Activated naive CD8-positive, alpha-beta T cell treated with anti-CD3 and anti-CD28 coated beads, Interleukin-2, amount 50 U/mL, for 24 hours (primary cell): Measurements from ENCODE around the gene TM9SF4.

Source experiments
- ATAC-seq: fragments of 150-1000 bp; cut with Tn5 transposase; one replicate; pipeline ENCODE4 v1.10.0; 2021
- DNase-seq: peaks from one replicate; pipeline ENCODE4 v3.0.0; 2021
- H3K27ac Mint-ChIP-seq: one replicate; pipeline ENCODE4 v1.8.0; 2021; ENCODE audit warnings: mild to moderate bottlenecking, mixed read lengths
- H3K27me3 Mint-ChIP-seq: one replicate; pipeline ENCODE4 v1.8.0; 2021; ENCODE audit warnings: mixed read lengths
- H3K36me3 Mint-ChIP-seq: one replicate; pipeline ENCODE4 v1.8.0; 2021; ENCODE audit warnings: low read depth, mixed read lengths
- H3K4me1 Mint-ChIP-seq: one replicate; pipeline ENCODE4 v1.8.0; 2021; ENCODE audit warnings: mixed read lengths
- H3K4me3 Mint-ChIP-seq: one replicate; pipeline ENCODE4 v1.8.0; 2021; ENCODE audit warnings: mild to moderate bottlenecking, moderate library complexity, mixed read lengths
- H3K9me3 Mint-ChIP-seq: one replicate; pipeline ENCODE4 v1.8.0; 2021; ENCODE audit warnings: mixed read lengths

TM9SF4 gene, protein sequence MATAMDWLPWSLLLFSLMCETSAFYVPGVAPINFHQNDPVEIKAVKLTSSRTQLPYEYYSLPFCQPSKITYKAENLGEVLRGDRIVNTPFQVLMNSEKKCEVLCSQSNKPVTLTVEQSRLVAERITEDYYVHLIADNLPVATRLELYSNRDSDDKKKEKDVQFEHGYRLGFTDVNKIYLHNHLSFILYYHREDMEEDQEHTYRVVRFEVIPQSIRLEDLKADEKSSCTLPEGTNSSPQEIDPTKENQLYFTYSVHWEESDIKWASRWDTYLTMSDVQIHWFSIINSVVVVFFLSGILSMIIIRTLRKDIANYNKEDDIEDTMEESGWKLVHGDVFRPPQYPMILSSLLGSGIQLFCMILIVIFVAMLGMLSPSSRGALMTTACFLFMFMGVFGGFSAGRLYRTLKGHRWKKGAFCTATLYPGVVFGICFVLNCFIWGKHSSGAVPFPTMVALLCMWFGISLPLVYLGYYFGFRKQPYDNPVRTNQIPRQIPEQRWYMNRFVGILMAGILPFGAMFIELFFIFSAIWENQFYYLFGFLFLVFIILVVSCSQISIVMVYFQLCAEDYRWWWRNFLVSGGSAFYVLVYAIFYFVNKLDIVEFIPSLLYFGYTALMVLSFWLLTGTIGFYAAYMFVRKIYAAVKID

DNA sequence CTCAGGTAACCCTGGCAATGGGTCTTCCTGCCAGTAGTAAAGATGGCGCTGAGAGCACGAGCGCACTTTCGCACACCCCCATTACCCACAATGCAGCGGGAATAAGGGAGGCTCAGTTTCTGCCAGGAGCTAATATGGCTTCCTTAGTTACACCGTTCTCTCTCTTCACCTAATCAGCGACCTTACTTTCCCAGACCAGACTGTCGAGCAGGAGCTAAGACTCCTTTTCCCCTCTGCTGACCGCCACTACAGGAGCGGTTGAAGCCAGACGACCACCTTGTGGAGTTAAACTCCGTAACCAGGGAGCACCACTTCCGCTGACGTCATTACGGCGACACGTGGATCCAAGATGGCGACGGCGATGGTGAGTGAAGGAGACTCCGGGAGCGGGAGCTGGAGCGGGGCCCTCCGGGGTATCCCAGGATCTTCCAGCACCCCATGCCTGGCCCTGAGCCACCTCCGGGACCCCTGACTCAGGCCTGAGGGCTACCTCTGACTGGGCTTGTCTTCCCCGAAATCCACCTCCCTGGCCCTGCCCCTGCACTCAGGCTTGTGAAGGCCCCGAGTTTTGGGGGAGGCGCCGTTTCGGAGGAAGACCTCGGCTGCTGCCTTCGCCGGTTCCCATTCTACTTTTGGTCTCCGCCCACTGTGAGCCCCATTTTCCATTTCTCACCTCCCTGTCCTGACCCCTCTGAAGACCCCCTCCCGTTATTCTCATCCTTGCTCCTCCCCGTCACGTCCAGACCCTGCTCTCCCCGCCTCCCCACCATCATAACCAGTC lies at the start of gene TM9SF4:
Gene TM9SF4, plus strand, starts transcription at position 323 of the 781 bp plus-strand sequence. Its CDS starts 27 bp downstream, at position 350.
- peak; percentile 90 for DNase-seq
- Mint-ChIP-seq H3K4me3 (peak within 1 kb of the TSS; percentile 87), H3K4me1 (peaks cover 34% of the 10 kb centered on the region), H3K9me3 (no peaks in the 10 kb centered on the region), H3K36me3 (peaks cover 11% of the 10 kb centered on the region), H3K27ac (peak within 1 kb of the TSS; percentile 99), H3K27me3 (no peaks in the 10 kb centered on the region)
- ATAC-seq: peak; percentile 81

DNA sequence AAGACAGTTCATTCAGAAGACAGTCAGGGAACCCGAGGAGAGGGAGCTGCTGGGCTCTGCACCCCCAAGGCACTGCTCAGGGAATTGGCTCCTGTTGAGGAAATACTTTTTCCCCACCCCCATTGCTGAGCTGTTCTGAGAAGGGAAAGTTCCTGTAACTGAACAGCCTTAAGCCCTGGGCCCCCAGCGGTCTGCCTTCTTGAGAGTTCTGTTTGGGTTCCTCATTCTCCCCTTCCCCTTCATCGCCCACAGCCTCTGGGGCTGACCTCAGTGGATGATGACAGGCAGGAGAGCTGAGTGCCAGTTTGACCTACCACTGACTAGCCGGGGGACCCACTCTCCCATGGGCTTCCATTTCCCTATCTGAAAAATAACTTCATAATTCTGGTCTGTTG lies 46.7 kb upstream of the TM9SF4 start:
- Mint-ChIP-seq H3K27ac (no peak overlapping the region), H3K4me1 (peaks cover 7% of the 10 kb centered on the region), H3K27me3 (peaks cover 22% of the 10 kb centered on the region), H3K9me3 (no peaks in the 10 kb centered on the region), H3K36me3 (no peaks in the 10 kb centered on the region), H3K4me3 (no peak overlapping the region)
- ATAC-seq: peak; percentile 49
- DNase-seq: peak; percentile 9

DNA sequence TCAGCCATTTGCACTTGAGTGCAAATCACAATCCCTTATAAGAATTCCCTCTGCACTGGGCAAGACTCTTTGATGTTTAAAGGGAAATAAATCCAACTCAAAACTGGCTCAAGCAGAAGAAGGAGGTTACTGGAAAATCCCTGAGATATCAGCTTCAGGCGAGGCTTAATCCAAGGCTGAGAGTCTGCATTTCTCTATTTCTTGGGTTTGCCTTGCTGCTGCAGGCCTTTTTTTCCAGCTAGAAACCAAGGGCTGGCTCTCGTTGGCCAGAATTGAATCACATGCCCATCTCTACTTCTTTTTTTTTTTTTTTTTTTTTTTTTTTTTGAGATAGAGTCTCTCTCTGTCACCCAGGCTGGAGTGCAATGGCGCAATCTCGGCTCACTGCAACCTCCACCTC lies 45.8 kb upstream of the TM9SF4 start:
- Mint-ChIP-seq H3K4me3 (no peak overlapping the region), H3K36me3 (no peaks in the 10 kb centered on the region), H3K27ac (no peak overlapping the region), H3K4me1 (peaks cover 7% of the 10 kb centered on the region), H3K27me3 (peaks cover 22% of the 10 kb centered on the region), H3K9me3 (no peaks in the 10 kb centered on the region)
- ATAC-seq: no peak
- no peak for DNase-seq

DNA sequence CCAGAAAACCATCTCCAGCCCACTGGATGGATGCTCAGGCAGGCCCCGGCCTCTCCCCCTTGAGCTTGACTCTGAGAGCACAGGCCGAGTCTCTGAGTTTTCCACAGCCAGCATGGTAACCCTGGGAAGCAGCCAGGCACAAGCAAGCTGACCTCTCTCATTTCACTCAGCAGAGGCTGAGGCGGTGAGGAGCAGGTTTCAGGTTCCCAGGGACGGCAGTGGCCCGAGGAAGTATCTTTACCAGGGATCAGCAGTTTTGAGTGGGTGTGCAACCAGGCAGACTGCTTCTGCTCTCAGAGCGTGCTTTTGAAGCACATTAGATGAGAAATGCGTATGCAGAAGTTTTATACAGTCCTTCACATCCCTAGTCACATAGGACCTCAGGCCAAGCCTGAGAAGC lies 44.8 kb upstream of the TM9SF4 start:
- H3K4me3 Mint-ChIP-seq: no peak overlapping the region
- ATAC-seq (no peak), DNase-seq (no peak)
- no peak overlapping the region for H3K27ac Mint-ChIP-seq
- H3K27me3 Mint-ChIP-seq: peaks cover 18% of the 10 kb centered on the region
- H3K36me3 Mint-ChIP-seq: no peaks in the 10 kb centered on the region
- H3K4me1 Mint-ChIP-seq: peaks cover 7% of the 10 kb centered on the region
- no peaks in the 10 kb centered on the region for H3K9me3 Mint-ChIP-seq

DNA sequence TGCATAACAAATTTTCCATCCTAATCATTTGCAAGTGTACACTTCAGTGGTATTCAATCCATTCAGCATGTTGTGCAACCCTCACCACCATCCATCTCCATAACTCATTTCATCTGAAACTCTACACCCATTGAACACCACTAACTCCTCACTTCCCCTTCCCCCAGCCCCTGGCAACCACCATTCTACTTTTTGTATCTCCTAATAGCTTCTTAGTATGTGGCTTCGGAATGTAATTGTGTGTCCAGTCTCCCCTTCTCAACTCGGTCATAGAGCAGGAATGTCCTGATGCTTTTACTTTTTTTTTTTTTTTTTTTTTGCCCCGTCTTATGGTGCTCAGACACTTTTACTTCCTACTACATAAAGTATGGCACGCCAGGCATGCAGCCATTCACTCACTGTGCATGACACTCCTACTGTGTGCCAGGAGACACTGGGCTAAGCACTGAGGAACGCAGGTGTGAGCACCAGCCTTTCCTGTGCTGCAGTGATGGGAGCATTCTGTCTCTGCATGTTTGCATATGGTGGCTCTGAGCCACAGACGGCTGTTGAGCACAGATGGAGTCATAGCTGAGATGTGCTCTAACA lies 42.2 kb upstream of the TM9SF4 start:
- H3K27ac Mint-ChIP-seq: no peak overlapping the region
- H3K4me1 Mint-ChIP-seq: peaks cover 5% of the 10 kb centered on the region
- no peaks in the 10 kb centered on the region for H3K9me3 Mint-ChIP-seq
- no peak for ATAC-seq
- no peaks in the 10 kb centered on the region for H3K36me3 Mint-ChIP-seq
- H3K4me3 Mint-ChIP-seq: no peak overlapping the region
- DNase-seq: no peak
- H3K27me3 Mint-ChIP-seq: peaks cover 11% of the 10 kb centered on the region

DNA sequence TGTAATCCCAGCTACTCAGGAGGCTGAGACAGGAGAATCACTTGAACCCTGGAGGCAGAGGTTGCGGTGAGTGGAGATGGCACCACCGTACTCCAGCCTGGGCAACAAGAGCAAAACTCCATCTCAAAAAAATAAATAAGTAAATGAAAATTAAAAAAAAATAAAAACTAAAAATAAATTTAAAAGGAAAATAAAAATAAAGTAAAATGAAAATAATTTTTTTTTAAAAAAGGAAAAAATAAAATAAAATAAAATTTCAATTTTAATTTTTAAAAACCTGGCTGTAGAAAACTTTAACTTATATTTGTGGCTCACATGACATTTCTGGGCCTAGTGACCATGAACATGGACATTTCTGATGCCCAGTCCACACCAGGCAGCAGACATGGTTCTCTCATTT lies 41.3 kb upstream of the TM9SF4 start:
- ATAC-seq: no peak
- H3K4me3 Mint-ChIP-seq: no peak overlapping the region

DNA sequence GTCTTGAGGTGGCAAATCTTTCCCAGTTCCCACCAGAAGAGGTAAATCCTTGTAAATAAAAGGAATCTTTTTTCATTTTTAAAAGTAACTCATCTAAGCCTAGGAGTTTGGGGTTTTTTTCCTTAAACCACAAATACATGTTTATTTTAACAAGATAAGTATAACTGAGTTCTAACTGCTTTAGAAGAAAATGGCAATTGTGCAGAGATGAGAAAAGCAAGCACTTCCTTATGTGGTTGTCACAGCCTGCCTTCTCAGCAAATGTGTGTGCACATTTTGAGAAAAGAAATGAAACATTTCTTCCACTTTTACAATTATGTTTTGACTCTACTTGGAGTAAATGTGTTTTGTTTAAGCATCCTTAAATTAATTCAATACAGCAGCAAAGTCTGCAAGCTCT lies 39.8 kb upstream of the TM9SF4 start:
- H3K9me3 Mint-ChIP-seq: no peaks in the 10 kb centered on the region
- H3K27ac Mint-ChIP-seq: no peak overlapping the region
- no peak for DNase-seq
- H3K36me3 Mint-ChIP-seq: no peaks in the 10 kb centered on the region
- H3K4me1 Mint-ChIP-seq: no peaks in the 10 kb centered on the region
- ATAC-seq: no peak
- no peak overlapping the region for H3K4me3 Mint-ChIP-seq
- peaks cover 7% of the 10 kb centered on the region for H3K27me3 Mint-ChIP-seq

More for the DNA sequence above, 41.3 kb upstream of the TM9SF4 start:
- no peak for DNase-seq
- Mint-ChIP-seq H3K9me3 (no peaks in the 10 kb centered on the region), H3K4me1 (no peaks in the 10 kb centered on the region), H3K36me3 (no peaks in the 10 kb centered on the region), H3K27ac (no peak overlapping the region), H3K27me3 (peaks cover 8% of the 10 kb centered on the region)

DNA sequence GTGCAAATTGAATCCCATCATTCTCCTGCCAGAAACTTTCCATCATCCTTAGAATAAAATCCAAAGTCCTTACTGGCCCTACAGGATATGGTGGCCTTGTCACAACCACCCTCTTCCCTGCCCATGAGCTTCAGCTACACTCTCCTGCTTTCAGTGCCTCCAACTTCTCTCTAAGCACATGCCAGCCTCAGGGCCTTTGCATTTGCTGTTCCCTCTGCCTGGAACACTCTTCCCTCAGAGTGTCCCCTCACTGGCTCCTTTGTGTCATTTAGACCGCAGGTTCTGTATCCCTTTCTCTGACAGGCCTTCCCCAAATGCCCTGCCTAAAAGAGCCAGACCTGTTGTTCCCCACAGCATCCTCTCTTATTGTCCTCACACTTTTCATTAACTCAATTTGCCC lies 39.2 kb upstream of the TM9SF4 start:
- Mint-ChIP-seq H3K27ac (no peak overlapping the region), H3K4me1 (no peaks in the 10 kb centered on the region), H3K27me3 (peaks cover 8% of the 10 kb centered on the region), H3K9me3 (no peaks in the 10 kb centered on the region), H3K4me3 (no peak overlapping the region), H3K36me3 (no peaks in the 10 kb centered on the region)
- ATAC-seq (no peak), DNase-seq (no peak)

DNA sequence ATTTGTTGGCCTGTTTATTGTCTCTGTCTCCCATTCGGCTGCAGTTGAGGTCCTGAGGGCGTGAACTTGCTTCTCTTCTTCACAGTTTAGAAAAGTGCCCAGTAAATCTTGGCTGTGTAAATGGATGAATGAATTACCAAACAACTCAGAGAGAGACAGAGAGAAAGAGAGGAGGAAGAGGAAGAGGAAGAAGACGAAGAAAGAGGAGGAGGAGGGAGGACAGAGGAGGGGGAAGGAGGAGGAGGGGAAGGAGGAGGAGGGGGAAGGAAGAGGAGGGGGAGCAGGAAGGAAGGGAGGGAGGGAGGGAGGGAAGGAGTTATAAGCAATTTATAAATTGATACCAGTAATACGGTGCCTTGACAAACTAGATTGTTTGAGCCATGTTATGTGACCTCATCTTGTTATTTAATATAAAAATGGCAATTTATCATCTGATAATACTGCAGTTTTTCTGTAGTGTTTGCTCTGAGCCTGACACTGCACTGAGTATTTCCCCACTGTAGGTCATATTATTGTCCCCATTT lies 38.8 kb upstream of the TM9SF4 start:
- H3K4me1 Mint-ChIP-seq: no peaks in the 10 kb centered on the region
- no peaks in the 10 kb centered on the region for H3K9me3 Mint-ChIP-seq
- ATAC-seq: no peak
- H3K36me3 Mint-ChIP-seq: no peaks in the 10 kb centered on the region
- peaks cover 13% of the 10 kb centered on the region for H3K27me3 Mint-ChIP-seq
- no peak for DNase-seq
- H3K4me3 Mint-ChIP-seq: no peak overlapping the region
- H3K27ac Mint-ChIP-seq: no peak overlapping the region

DNA sequence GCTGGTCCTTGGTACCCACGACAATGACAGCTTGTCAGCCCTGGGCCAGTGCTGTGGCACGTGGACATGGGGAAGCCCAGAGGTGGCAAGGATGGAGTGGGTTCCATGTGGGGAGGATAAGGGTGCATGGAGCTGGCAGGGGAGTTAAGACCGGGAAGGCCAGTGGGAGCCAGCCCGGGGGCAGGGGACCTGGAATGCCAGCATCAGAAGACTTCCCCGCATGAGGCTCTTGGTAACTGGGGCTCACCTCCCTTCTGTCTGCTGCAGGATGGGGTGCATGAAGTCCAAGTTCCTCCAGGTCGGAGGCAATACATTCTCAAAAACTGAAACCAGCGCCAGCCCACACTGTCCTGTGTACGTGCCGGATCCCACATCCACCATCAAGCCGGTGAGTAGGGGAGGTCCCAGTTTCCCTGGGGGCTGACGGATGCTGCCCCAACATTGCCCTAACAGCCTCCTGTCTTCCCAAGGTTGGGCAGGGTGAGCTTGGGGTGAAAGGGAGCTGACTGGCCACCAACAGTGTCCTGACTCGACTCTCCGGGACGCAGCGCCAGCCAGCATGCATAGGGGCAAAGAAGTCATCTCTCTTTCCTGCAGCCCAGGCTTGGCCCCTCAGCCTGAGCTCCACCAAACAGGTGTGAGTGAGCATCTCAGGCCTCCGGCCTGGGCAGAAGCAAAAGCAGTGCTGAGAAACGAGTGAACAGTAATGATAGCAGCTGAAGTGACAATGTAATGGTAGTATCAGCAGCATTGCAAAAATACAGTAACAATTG lies 37.9 kb upstream of the TM9SF4 start:
- DNase-seq (no peak), ATAC-seq (no peak)
- peaks cover 15% of the 10 kb centered on the region for H3K27me3 Mint-ChIP-seq
- H3K4me1 Mint-ChIP-seq: no peaks in the 10 kb centered on the region
- no peaks in the 10 kb centered on the region for H3K36me3 Mint-ChIP-seq
- no peaks in the 10 kb centered on the region for H3K9me3 Mint-ChIP-seq
- H3K4me3 Mint-ChIP-seq: no peak overlapping the region
- no peak overlapping the region for H3K27ac Mint-ChIP-seq

DNA sequence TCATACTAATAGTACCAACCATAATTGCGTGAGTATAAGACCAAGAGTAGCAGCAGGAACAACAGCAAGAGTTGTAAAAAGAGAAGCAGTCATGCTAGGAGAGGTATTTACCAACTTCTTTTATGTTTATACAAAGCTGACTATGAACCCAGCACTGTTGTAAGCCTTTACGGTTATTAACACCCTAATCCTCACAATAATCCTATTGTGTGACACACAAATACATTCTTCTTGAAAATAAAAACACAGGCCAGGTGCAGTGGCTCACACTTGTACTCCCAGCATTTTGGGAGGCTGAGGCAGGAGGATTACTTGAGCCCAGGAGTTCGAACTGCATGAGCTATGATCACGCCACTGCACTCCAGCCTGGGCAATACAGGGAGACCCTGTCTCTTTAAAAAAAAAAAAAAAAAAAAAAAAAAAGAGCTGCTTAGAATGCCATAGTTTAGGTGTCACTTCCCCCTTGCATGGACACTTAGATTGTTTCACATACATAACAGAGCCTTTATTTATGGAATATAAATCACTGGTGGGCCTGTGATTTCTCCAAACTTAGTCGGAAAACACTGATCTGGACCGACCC lies 37.3 kb upstream of the TM9SF4 start:
- ATAC-seq (no peak), DNase-seq (no peak)
- no peaks in the 10 kb centered on the region for H3K4me1 Mint-ChIP-seq
- no peak overlapping the region for H3K27ac Mint-ChIP-seq
- H3K36me3 Mint-ChIP-seq: no peaks in the 10 kb centered on the region
- no peak overlapping the region for H3K4me3 Mint-ChIP-seq
- H3K27me3 Mint-ChIP-seq: peaks cover 17% of the 10 kb centered on the region
- no peaks in the 10 kb centered on the region for H3K9me3 Mint-ChIP-seq

DNA sequence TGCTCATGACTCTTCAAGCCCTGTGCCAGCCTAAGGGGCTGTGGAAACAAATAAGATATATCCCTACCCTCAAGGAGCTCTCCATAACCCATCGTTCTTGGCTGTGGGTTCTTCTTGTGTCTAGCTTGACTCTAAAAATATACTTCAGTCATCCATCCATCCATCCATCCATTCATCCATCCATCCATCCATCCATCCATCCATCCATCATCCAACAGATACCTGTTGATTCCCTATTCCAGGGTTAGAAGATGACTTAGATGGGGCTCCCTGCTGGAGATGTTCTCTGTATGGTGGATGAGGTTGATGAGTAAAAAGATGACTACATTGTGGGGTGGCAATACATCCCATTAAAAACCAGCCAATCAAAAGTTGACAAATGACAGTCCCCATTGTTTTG lies 34.0 kb upstream of the TM9SF4 start:
- Mint-ChIP-seq H3K9me3 (no peaks in the 10 kb centered on the region), H3K4me3 (no peak overlapping the region), H3K4me1 (no peaks in the 10 kb centered on the region), H3K27me3 (peaks cover 16% of the 10 kb centered on the region), H3K36me3 (no peaks in the 10 kb centered on the region), H3K27ac (no peak overlapping the region)
- DNase-seq (no peak), ATAC-seq (no peak)

DNA sequence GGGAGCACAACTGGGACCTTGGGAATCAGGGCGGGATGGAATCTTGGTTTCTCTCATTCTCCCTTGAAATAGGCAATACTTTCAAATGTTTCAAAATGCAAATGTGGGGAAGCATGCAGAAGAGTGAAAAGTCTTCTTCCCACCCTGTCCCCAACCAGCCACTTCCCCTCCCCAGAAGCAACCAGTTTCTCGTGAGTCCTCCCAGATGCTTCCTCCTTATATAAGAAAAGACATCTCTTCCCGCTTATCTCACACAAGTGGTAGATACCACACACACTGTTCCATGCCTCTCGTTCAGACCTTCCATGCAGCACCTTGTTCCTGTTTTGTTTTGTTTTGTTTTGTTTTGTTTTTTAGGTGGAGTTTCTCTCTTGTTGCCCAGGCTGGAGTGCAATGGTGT lies 32.3 kb upstream of the TM9SF4 start:
- no peak overlapping the region for H3K4me3 Mint-ChIP-seq
- H3K4me1 Mint-ChIP-seq: no peaks in the 10 kb centered on the region
- no peaks in the 10 kb centered on the region for H3K9me3 Mint-ChIP-seq
- H3K27me3 Mint-ChIP-seq: peaks cover 15% of the 10 kb centered on the region
- no peaks in the 10 kb centered on the region for H3K36me3 Mint-ChIP-seq
- no peak for ATAC-seq
- no peak for DNase-seq
- no peak overlapping the region for H3K27ac Mint-ChIP-seq
